H1 (cell line): ENCODE results near the gene GPSM3. TPM values are rescaled to one million over a fixed set of nuclear protein-coding genes. Genes with fewer than 3 reads are reported as not detected.
A peak's percentile ranks its signal among the peaks of the same experiment; 100 is the strongest.

Experiments used
- CHD1 ChIP-seq: IDR thresholded peaks from 2 replicates; pipeline ENCODE4 v1.6.1; 2012; ENCODE audit warnings: low read depth, low read length, improper control_type of control experiment
- JUND ChIP-seq: IDR thresholded peaks from 2 replicates; pipeline ENCODE4 v1.6.1; 2011; ENCODE audit warnings: mild to moderate bottlenecking, improper control_type of control experiment, low read length
- MAFK ChIP-seq: IDR thresholded peaks from 2 replicates; pipeline ENCODE4 v1.6.1; 2012; ENCODE audit warnings: low read depth, mild to moderate bottlenecking, improper control_type of control experiment, low read length
- NANOG ChIP-seq: IDR thresholded peaks from 2 replicates; pipeline ENCODE4 v1.6.1; 2011; ENCODE audit warnings: low read length, low read depth, mild to moderate bottlenecking, inconsistent platforms; ENCODE audit not compliant: insufficient read depth, poor library complexity, severe bottlenecking
- POLR2AphosphoS5 ChIP-seq: IDR thresholded peaks from 2 replicates; pipeline ENCODE4 v1.6.1; 2011; ENCODE audit warnings: low read depth, low read length
- SP1 ChIP-seq: IDR thresholded peaks from 2 replicates; pipeline ENCODE4 v1.6.1; 2011; ENCODE audit warnings: low read depth, low read length
- SP4 ChIP-seq: IDR thresholded peaks from 2 replicates; pipeline ENCODE4 v1.6.1; 2012; ENCODE audit warnings: low read length, inconsistent platforms
- TBP ChIP-seq: IDR thresholded peaks from 2 replicates; pipeline ENCODE4 v1.6.1; 2011; ENCODE audit warnings: low read depth, low read length, improper control_type of control experiment
- polyA plus RNA-seq, 7 experiments: library from polyadenylated mRNA; depleted of rRNA in 3 of 7; stranded (reverse) in 5 of 7; unstranded in 2 of 7; fragments of >200 nt in 5 of 7; fragments of 200-250 nt in 2 of 7; gene quantifications; 1 replicate in 5 of 7; 2 replicates in 1 of 7; 4 replicates in 1 of 7; pipeline versions ENCODE4 v1.2.1 to v1.2.3, GENCODE V29; 2011 to 2013; ENCODE audit warnings: missing spikeins in 2 of 7, mixed read lengths in 2 of 7
- total RNA-seq: library from RNA; stranded (reverse); fragmentation: NEBNext Ultra II Directional; extraction: Animal tissue kit (Norgen Biotek cat#: 25700); gene quantifications from 2 replicates; pipeline ENCODE4 v1.2.1, GENCODE V29; 2021

GPSM3 gene
- total and polyA plus RNA-seq, 2 of the 8 experiments (the other 6 are each of a cell fraction or from before 2014, with no cell fraction given), result 6.6 to 9.8 TPM

DNA sequence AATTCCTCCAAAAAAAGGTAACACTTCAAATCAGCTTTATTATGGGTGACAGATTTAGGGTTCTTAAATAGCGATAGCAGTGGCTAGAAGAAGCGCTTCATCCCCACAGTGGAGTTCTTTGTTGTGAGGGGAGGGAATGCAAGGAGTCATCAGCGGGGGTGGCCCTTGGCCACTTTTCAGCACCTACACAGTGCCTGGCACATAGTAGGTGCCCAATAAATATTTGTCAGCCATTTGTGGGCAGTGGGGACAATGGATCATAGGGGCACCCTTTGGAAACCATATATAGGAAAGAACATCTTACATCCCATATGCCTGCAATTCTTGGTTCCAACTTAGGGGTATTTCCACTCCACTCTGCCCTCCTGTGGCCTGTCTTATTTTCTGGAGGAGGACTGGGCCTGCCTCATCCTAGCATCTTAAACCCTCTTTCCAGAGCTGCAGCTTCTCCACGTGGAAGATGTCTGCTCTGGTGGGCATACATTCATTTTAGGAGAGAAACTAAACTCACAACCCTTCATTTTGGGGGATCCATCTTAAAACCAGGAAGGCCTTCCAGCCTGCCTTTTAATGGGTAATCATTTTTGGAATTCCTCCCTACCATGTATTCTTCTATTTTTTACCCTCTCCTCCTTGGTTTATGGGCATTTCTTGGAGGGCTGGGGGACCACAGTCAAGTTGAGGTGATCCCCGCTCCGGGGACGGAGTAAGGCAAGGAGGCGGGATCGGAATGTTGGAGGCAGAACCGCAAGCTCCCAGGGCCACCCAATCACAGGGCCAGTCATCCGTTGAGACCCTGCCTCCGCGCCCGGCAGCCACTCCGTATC lies 2.6 kb upstream of the GPSM3 start (continued):
- TF ChIP-seq POLR2AphosphoS5 (peak; percentile 78), NANOG (no peak), CHD1 (0 out of 2 replicates have a peak, but pooled peaks have one; percentile 19), SP1 (peak; percentile 42; the same call in 1 of the 2 replicates), SP4 (no peak), TBP (peak; percentile 77), JUND (no peak), MAFK (no peak)
